Osteoblast (primary cell): ENCODE measurements around the gene MMP2. TPM values are rescaled to one million over a fixed set of nuclear protein-coding genes. Genes with fewer than 3 reads are reported as not detected.

Source experiments
- DNase-seq: peaks from one replicate; pipeline ENCODE4 v3.0.0; 2011; ENCODE audit warnings: low spot score, mixed read lengths; ENCODE audit not compliant: insufficient read length; ENCODE audit errors: missing footprints
- H2AFZ ChIP-seq: 2 replicates; pipeline ENCODE4 v1.6.0; 2011; ENCODE audit warnings: mild to moderate bottlenecking, low read length
- H3K27ac ChIP-seq: 2 replicates; pipeline ENCODE4 v1.5.1; 2011; ENCODE audit warnings: mild to moderate bottlenecking, low read depth, low read length, moderate library complexity
- H3K27me3 ChIP-seq: 2 replicates; pipeline ENCODE4 v1.6.0; 2012; ENCODE audit warnings: mild to moderate bottlenecking, control low read depth, inconsistent platforms, low read length, moderate library complexity; ENCODE audit not compliant: insufficient read depth
- H3K36me3 ChIP-seq: 2 replicates; pipeline ENCODE4 v1.5.1; 2011; ENCODE audit warnings: mild to moderate bottlenecking, low read length, control low read depth, moderate library complexity; ENCODE audit not compliant: insufficient read depth
- H3K4me1 ChIP-seq: 2 replicates; pipeline ENCODE4 v1.5.1; 2011; ENCODE audit warnings: mild to moderate bottlenecking, low read length, control low read depth, moderate library complexity; ENCODE audit not compliant: insufficient read depth
- H3K4me2 ChIP-seq: 2 replicates; pipeline ENCODE4 v1.6.0; 2011; ENCODE audit warnings: mild to moderate bottlenecking, low read length; ENCODE audit not compliant: insufficient read depth
- H3K4me3 ChIP-seq: fragments of 200-600 bp; sonication (generic); 3 replicates; pipeline ENCODE4 v1.5.1; 2012; ENCODE audit warnings: mild to moderate bottlenecking, low read length, inconsistent platforms; ENCODE audit not compliant: insufficient read depth
- H3K79me2 ChIP-seq: 2 replicates; pipeline ENCODE4 v1.6.0; 2012; ENCODE audit warnings: mild to moderate bottlenecking, low read length, control low read depth, inconsistent platforms; ENCODE audit not compliant: insufficient read depth
- H3K9me3 ChIP-seq: 2 replicates; pipeline ENCODE4 v1.5.1; 2011; ENCODE audit warnings: low read depth, low read length, control low read depth
- H4K20me1 ChIP-seq: 2 replicates; pipeline ENCODE4 v1.6.0; 2012; ENCODE audit warnings: mild to moderate bottlenecking, low read length, control low read depth; ENCODE audit not compliant: insufficient read depth
- total RNA-seq: library from RNA; depleted of rRNA; stranded (reverse); fragments of >200 nt; gene quantifications from 2 replicates; pipeline ENCODE4 v1.2.3, GENCODE V29; 2012
- TF ChIP-seq, protein P1 (sequence below): IDR thresholded peaks from 2 replicates; pipeline ENCODE4 v1.5.1; 2011; ENCODE audit warnings: mild to moderate bottlenecking, low read depth, low read length, moderate library complexity; ENCODE audit errors: extremely low read depth

Gene MMP2
- total RNA-seq, 1 donor, result 2,094 TPM

DNA sequence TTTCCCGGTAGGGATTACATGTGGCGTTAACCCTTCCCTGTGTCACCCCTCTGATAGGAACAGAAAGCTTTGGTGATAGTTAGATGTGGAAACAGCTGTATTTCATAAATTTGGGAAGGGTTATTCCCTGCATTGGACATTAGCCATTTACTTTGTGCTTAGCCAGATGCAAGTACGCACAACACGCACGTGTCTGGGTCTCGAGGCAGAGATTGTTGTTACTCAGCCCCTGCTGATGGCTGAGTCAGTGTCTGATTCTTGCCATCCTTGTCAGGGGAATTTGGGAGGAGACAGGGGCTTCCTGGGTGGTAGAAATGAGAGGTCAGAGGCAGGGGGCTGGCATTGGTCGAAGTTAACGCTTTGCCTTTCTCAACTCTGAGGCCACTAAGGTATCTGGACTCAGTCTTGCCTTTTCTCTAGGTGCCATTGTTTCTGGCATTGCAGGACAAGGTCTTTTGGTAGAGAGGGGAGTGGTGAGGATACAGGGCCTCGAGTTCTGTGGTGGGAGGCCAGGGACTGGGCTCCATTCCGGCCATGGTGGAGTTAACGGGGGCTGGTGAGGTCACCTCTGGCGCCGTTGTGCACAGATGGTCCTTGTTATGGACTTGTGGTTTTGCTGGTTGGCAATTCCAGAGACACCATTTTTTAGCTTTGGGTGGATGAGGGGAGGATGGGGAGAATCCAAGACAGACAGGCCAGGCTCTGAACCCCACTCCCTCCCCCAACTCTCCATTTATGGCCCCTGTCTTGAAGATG is 8.2 kb downstream of the MMP2 start:
- H3K36me3 ChIP-seq, result peaks cover 97% of the 10 kb centered on the region
- H3K27ac ChIP-seq, result peak overlapping the region; percentile 97
- no peak overlapping the region for H2AFZ ChIP-seq
- DNase-seq, result peak; percentile 96
- H3K27me3 ChIP-seq, result no peaks in the 10 kb centered on the region
- peak overlapping the region; percentile 25 for H3K4me2 ChIP-seq
- peaks cover 19% of the 10 kb centered on the region for H4K20me1 ChIP-seq
- TF ChIP-seq, protein P1, sequence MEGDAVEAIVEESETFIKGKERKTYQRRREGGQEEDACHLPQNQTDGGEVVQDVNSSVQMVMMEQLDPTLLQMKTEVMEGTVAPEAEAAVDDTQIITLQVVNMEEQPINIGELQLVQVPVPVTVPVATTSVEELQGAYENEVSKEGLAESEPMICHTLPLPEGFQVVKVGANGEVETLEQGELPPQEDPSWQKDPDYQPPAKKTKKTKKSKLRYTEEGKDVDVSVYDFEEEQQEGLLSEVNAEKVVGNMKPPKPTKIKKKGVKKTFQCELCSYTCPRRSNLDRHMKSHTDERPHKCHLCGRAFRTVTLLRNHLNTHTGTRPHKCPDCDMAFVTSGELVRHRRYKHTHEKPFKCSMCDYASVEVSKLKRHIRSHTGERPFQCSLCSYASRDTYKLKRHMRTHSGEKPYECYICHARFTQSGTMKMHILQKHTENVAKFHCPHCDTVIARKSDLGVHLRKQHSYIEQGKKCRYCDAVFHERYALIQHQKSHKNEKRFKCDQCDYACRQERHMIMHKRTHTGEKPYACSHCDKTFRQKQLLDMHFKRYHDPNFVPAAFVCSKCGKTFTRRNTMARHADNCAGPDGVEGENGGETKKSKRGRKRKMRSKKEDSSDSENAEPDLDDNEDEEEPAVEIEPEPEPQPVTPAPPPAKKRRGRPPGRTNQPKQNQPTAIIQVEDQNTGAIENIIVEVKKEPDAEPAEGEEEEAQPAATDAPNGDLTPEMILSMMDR, result no peak
- peaks cover 68% of the 10 kb centered on the region for H3K4me1 ChIP-seq
- no peaks in the 10 kb centered on the region for H3K9me3 ChIP-seq
- peak overlapping the region; percentile 11 for H3K4me3 ChIP-seq
- peaks cover 89% of the 10 kb centered on the region for H3K79me2 ChIP-seq

DNA sequence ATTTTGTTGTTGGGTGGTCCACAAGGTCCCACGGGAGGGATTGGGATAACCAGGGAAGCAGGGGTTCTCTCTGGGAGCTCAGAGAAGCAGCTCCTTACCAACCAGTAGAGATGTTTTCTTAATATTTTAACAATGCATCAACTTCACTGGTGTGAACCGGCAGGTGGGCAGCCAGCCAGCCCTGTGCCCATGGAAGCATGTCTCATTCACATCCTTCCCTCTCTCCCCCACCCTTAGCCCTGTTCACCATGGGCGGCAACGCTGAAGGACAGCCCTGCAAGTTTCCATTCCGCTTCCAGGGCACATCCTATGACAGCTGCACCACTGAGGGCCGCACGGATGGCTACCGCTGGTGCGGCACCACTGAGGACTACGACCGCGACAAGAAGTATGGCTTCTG is 9.3 kb downstream of the MMP2 start:
- Histone ChIP-seq H2AFZ (no peak overlapping the region), H3K9me3 (no peaks in the 10 kb centered on the region), H3K79me2 (peaks cover 80% of the 10 kb centered on the region), H3K4me3 (no peak overlapping the region), H3K36me3 (peaks cover 97% of the 10 kb centered on the region), H3K27me3 (no peaks in the 10 kb centered on the region), H3K27ac (peak overlapping the region; percentile 97), H4K20me1 (peaks cover 12% of the 10 kb centered on the region), H3K4me1 (peaks cover 60% of the 10 kb centered on the region), H3K4me2 (no peak overlapping the region)
- TF ChIP-seq, protein P1, result no peak
- DNase-seq, result no peak

DNA sequence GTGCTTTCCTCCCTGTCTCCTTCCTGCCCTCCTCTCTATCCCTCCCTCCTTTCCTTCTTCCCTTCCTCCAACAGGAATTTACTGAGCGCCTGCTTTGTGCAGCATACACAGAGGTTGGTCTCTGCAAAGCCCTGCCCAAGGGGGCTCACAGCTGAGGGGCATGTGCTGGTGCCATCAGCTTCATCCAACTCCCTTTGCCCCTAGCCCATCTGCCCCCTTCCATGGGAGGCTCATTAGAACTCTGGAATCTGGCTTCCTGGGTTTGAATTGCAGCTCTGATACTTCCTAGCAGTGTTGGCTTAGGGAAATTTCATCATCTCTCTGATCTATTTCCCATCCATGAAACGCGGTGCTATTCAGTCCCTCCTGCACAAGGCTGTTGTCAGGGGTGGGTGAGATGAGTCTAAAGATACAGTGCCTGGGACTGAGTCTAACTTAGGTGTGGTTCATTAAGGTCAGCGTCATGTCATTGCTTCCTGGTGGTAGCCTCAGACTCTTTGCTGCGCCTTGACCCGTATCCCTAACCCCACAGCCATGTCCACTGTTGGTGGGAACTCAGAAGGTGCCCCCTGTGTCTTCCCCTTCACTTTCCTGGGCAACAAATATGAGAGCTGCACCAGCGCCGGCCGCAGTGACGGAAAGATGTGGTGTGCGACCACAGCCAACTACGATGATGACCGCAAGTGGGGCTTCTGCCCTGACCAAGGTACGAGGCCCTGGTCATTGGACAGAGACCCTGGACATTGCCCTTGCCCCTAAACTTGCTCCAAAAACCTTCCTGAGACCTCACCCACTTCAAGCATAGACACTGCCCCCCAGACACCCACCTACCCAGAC is 10.3 kb downstream of the MMP2 start:
- peaks cover 4% of the 10 kb centered on the region for H4K20me1 ChIP-seq
- H3K79me2 ChIP-seq, result peaks cover 72% of the 10 kb centered on the region
- TF ChIP-seq, protein P1, result no peak
- no peak overlapping the region for H2AFZ ChIP-seq
- peaks cover 97% of the 10 kb centered on the region for H3K36me3 ChIP-seq
- peaks cover 61% of the 10 kb centered on the region for H3K4me1 ChIP-seq
- H3K27ac ChIP-seq, result peak overlapping the region; percentile 97
- H3K27me3 ChIP-seq, result no peaks in the 10 kb centered on the region
- H3K4me3 ChIP-seq, result no peak overlapping the region
- no peak overlapping the region for H3K4me2 ChIP-seq
- DNase-seq, result no peak
- no peaks in the 10 kb centered on the region for H3K9me3 ChIP-seq

DNA sequence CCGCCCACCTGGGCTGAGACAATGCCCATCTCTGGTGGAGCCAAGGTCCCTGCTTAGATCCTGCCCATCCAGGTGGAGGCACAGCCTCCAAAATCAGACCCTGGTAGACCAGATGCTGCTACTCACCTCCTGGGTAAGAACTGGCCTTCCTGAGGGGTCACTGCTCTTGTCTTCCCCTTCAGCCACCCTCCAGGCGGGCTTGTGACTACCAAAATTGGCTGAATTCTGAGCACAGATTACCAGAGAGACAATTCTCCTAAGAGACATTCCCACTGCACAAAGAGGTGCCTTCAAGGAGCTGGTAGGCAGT is 10.9 kb downstream of the MMP2 start:
- no peak overlapping the region for H3K4me2 ChIP-seq
- peaks cover 67% of the 10 kb centered on the region for H3K79me2 ChIP-seq
- H3K27me3 ChIP-seq, result no peaks in the 10 kb centered on the region
- no peaks in the 10 kb centered on the region for H4K20me1 ChIP-seq
- TF ChIP-seq, protein P1, result no peak
- H3K36me3 ChIP-seq, result peaks cover 97% of the 10 kb centered on the region
- H3K27ac ChIP-seq, result peak overlapping the region; percentile 57
- no peak overlapping the region for H3K4me3 ChIP-seq
- no peak for DNase-seq
- no peak overlapping the region for H2AFZ ChIP-seq
- peaks cover 61% of the 10 kb centered on the region for H3K4me1 ChIP-seq
- no peaks in the 10 kb centered on the region for H3K9me3 ChIP-seq
